ENCODE data around the gene CTCFL. TPM values are rescaled to one million over a fixed set of nuclear protein-coding genes. Genes with fewer than 3 reads are reported as not detected.
A peak's percentile ranks its signal among the peaks of the same experiment; 100 is the strongest.

Gene CTCFL
- total and polyA plus RNA-seq, 2 of the 13 experiments (the other 11 are each of a cell fraction or from before 2014, with no cell fraction given) = 0.04 TPM; not detected in 1

- TF ChIP-seq ZNF800 (CRISPR knock-in tag; IDR thresholded peaks at IDR 0.05) = no peak
- TF ChIP-seq ZNF687 (CRISPR knock-in tag; IDR thresholded peaks at IDR 0.05) = peak; percentile 87
- TF ChIP-seq NBN (conservative IDR thresholded peaks at IDR 0.05) = no peak
- TF ChIP-seq HOMEZ (CRISPR knock-in tag; IDR thresholded peaks at IDR 0.05; ENCODE audit: low read depth) = peak; percentile 92
- peak; percentile 97 for TF ChIP-seq MIXL1 (CRISPR knock-in tag; IDR thresholded peaks at IDR 0.05)
- peak; percentile 61; the same call in 1 of the 2 replicates for TF ChIP-seq ZNF770 (CRISPR knock-in tag; IDR thresholded peaks at IDR 0.05)
- TF ChIP-seq HOXA9 (CRISPR knock-in tag; IDR thresholded peaks at IDR 0.05; ENCODE audit: borderline replicate concordance) = no peak
- 0 out of 2 replicates have a peak, but pooled peaks have one; percentile 32 for TF ChIP-seq CEBPZ (IDR thresholded peaks at IDR 0.05; ENCODE audit: low read length)
- peak; percentile 96 for TF ChIP-seq ZNF292 (CRISPR knock-in tag; IDR thresholded peaks at IDR 0.05; ENCODE audit: borderline replicate concordance, low read depth)
- peak; percentile 98 for TF ChIP-seq ZBTB7A (CRISPR knock-in tag; IDR thresholded peaks at IDR 0.05)
- TF ChIP-seq TBP (CRISPR knock-in tag; IDR thresholded peaks at IDR 0.05) = no peak
These were observed 35.8 kb upstream of the CTCFL start, which contains the start of gene PCK1 (continued) for GRCh38 chr20:57560554-57561355.
